Activated naive CD8-positive, alpha-beta T cell (primary cell): ENCODE measurements around the gene COL17A1.

Experiments
- H3K27ac Mint-ChIP-seq: one replicate; pipeline ENCODE4 v1.8.0; 2021; ENCODE audit warnings: mixed read lengths
- H3K27me3 Mint-ChIP-seq: one replicate; pipeline ENCODE4 v1.8.0; 2021; ENCODE audit warnings: mixed read lengths
- H3K36me3 Mint-ChIP-seq: one replicate; pipeline ENCODE4 v1.8.0; 2021; ENCODE audit warnings: mixed read lengths
- H3K4me1 Mint-ChIP-seq: one replicate; pipeline ENCODE4 v1.8.0; 2021; ENCODE audit warnings: low read depth, mixed read lengths
- H3K4me3 Mint-ChIP-seq: one replicate; pipeline ENCODE4 v1.8.0; 2021; ENCODE audit warnings: mild to moderate bottlenecking, mixed read lengths
- H3K9me3 Mint-ChIP-seq: one replicate; pipeline ENCODE4 v1.8.0; 2021; ENCODE audit warnings: low read depth, mixed read lengths

The COL17A1 gene

DNA sequence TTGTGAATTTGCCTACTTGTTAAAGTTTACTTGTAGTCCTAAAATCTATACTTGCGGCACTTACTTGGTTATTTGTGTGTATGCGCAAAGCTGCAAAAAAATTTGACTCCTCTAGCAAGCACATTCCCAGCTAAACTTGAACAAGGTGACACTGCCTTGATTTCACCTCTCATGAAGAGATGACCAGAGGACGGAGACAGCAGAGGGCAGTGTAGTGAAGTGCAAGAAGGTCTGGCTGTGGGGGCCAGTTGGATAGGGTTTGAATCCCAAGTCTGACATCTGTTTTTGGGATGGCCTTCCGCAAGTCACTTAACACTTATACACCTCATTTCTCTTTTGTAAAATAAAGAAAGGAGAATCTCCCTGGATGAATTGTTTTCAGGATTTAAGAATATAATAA, 103.0 kb downstream of the COL17A1 start:
- H3K4me3 Mint-ChIP-seq = no peak overlapping the region
- peaks cover 76% of the 10 kb centered on the region for H3K4me1 Mint-ChIP-seq
- H3K27ac Mint-ChIP-seq = peak overlapping the region; percentile 72

More for the DNA sequence above, 103.0 kb downstream of the COL17A1 start:
- H3K36me3 Mint-ChIP-seq = no peaks in the 10 kb centered on the region
- H3K27me3 Mint-ChIP-seq = no peaks in the 10 kb centered on the region
- H3K9me3 Mint-ChIP-seq = no peaks in the 10 kb centered on the region
